ENCODE data around the gene MUC5AC.

The MUC5AC gene

GRCh38 chr11:1205121-1205986 lies 47.6 kb downstream of the MUC5AC start:
- TF ChIP-seq CTCF (IDR thresholded peaks at IDR 0.05; ENCODE audit: low read depth, low read length, missing control alignments) = no peak
- DNase-seq (ENCODE audit: low read depth) = no peak
- no peak overlapping the region for H3K4me3 ChIP-seq (ENCODE audit: low read depth, low read length)

- no peak overlapping the region for H3K4me3 ChIP-seq (ENCODE audit: low read depth, low read length)
- DNase-seq (ENCODE audit: low read depth) = no peak
- TF ChIP-seq CTCF (IDR thresholded peaks at IDR 0.05; ENCODE audit: low read depth, low read length, missing control alignments) = no peak
Observed at GRCh38 chr11:1205987-1206331, 48.2 kb downstream of the MUC5AC start.

GRCh38 chr11:1206391-1207271 lies 48.9 kb downstream of the MUC5AC start:
- H3K4me3 ChIP-seq (ENCODE audit: low read depth, low read length) = no peak overlapping the region
- no peak for TF ChIP-seq CTCF (IDR thresholded peaks at IDR 0.05; ENCODE audit: low read depth, low read length, missing control alignments)
- DNase-seq (ENCODE audit: low read depth) = no peak

- no peak overlapping the region for H3K4me3 ChIP-seq (ENCODE audit: low read depth, low read length)
- no peak for DNase-seq (ENCODE audit: low read depth)
- no peak for TF ChIP-seq CTCF (IDR thresholded peaks at IDR 0.05; ENCODE audit: low read depth, low read length, missing control alignments)
Observed at GRCh38 chr11:1207401-1208143, 49.8 kb downstream of the MUC5AC start.

GRCh38 chr11:1208144-1208393 lies 50.3 kb downstream of the MUC5AC start:
- no peak overlapping the region for H3K4me3 ChIP-seq (ENCODE audit: low read depth, low read length)
- DNase-seq (ENCODE audit: low read depth) = no peak
- TF ChIP-seq CTCF (IDR thresholded peaks at IDR 0.05; ENCODE audit: low read depth, low read length, missing control alignments) = no peak

- no peak for TF ChIP-seq CTCF (IDR thresholded peaks at IDR 0.05; ENCODE audit: low read depth, low read length, missing control alignments)
- DNase-seq (ENCODE audit: low read depth) = no peak
- H3K4me3 ChIP-seq (ENCODE audit: low read depth, low read length) = no peak overlapping the region
Observed at GRCh38 chr11:1208394-1209261, 50.9 kb downstream of the MUC5AC start.
